NCI-H460 (cell line): ENCODE measurements around the gene ADA. TPM values are rescaled to one million over a fixed set of nuclear protein-coding genes. Genes with fewer than 3 reads are reported as not detected.
A peak's percentile ranks its signal among the peaks of the same experiment; 100 is the strongest.
"Not testable (repeated sequence)": the region's sequence is repeated elsewhere in the genome, so short reads cannot be mapped to it uniquely, and the experiment has no call there.

Source experiments
- DNase-seq: peaks from one replicate; pipeline ENCODE4 v3.0.0-alpha.2; 2016; ENCODE audit warnings: low read depth; ENCODE audit errors: extremely low read depth
- polyA plus RNA-seq: library from polyadenylated mRNA; depleted of rRNA; stranded (reverse); fragments of >200 nt; gene quantifications from 2 replicates; pipeline ENCODE4 v1.2.3, GENCODE V29; 2014; cell fraction: nucleus; rRNA removed
- total RNA-seq: library from RNA; depleted of rRNA; stranded (reverse); fragments of >200 nt; shearing (Covaris generic); gene quantifications from 2 replicates; pipeline ENCODE4 v1.2.3, GENCODE V29; 2014; rRNA removed

Gene ADA
- total RNA-seq, result 5.2 and 7.2 TPM in 2 replicates
- polyA plus RNA-seq, result 18.8 TPM in 2 replicates

- no peak for DNase-seq
These were observed at the start of gene ADA for GRCh38 chr20:44651684-44652423. TSS of gene ADA (minus strand) at chr20:44651699. CDS start at chr20:44651607, 92 bp downstream.

GRCh38 chr20:44700306-44700705 lies 48.8 kb upstream of the ADA start:
- DNase-seq, result no peak

GRCh38 chr20:44698351-44698750 lies 46.9 kb upstream of the ADA start:
- no peak for DNase-seq

GRCh38 chr20:44697041-44697440 lies 45.5 kb upstream of the ADA start:
- not testable (repeated sequence) for DNase-seq

GRCh38 chr20:44696315-44696714 lies 44.8 kb upstream of the ADA start:
- no peak for DNase-seq

GRCh38 chr20:44695674-44696300 lies 44.3 kb upstream of the ADA start:
- no peak for DNase-seq

- DNase-seq, result no peak
These were observed 43.8 kb upstream of the ADA start for GRCh38 chr20:44695295-44695673.

GRCh38 chr20:44694159-44694558 lies 42.7 kb upstream of the ADA start:
- DNase-seq, result no peak

GRCh38 chr20:44693627-44694026 lies 42.1 kb upstream of the ADA start:
- DNase-seq, result no peak

- DNase-seq, result peak; percentile 87
These were observed 41.5 kb upstream of the ADA start for GRCh38 chr20:44692932-44693480.

GRCh38 chr20:44691424-44692423 lies 40.2 kb upstream of the ADA start:
- DNase-seq, result no peak

- no peak for DNase-seq
These were observed 39.4 kb upstream of the ADA start for GRCh38 chr20:44690781-44691423.

- no peak for DNase-seq
These were observed 38.3 kb upstream of the ADA start for GRCh38 chr20:44689809-44690208.

GRCh38 chr20:44688053-44688625 lies 36.6 kb upstream of the ADA start:
- no peak for DNase-seq

- DNase-seq, result no peak
These were observed 35.4 kb upstream of the ADA start for GRCh38 chr20:44686934-44687333.

- DNase-seq, result no peak
These were observed 32.8 kb upstream of the ADA start for GRCh38 chr20:44684047-44684967.

- peak; percentile 61 for DNase-seq
These were observed 32.0 kb upstream of the ADA start for GRCh38 chr20:44683263-44684046.
